ENCODE measurements around the gene LRFN4. TPM values are rescaled to one million over a fixed set of nuclear protein-coding genes. Genes with fewer than 3 reads are reported as not detected.

Gene LRFN4
- total and polyA plus RNA-seq, 2 of the 13 experiments (the other 11 are each of a cell fraction or from before 2014, with no cell fraction given) = 1.3 to 6.8 TPM

DNA sequence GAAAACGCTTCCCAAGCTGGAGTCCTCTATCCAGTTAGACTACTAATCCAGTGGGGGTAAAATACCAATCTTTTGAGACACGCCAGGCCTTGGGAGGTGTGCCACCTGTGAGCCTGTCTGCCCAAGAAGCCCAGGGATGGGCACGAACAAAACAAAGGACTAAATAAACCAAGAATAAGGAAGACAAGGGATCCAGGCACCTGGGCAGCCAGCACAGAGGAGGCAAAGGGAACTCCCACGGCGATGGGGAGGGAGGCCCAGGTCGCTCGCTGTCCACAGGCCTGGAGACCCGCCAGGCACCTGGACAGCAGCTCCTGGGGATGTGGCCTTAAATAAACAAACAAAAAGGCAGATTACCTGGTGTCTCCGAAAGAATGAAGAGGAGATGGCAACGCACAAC is 31.4 kb downstream of the LRFN4 start:
- H2AFZ ChIP-seq (ENCODE audit: low read length) = no peak overlapping the region
- intact Hi-C loops (cut with micrococcal nuclease; ENCODE audit: unreplicated experiment) (no loop called here), in situ Hi-C loops (cut with HindIII; ENCODE audit: extremely low pct_ligation_motif_present, low pct_unique_long_range_greater_than_20kb) (no loop called here)
- peaks cover 24% of the 10 kb centered on the region for H3K79me2 ChIP-seq (ENCODE audit: insufficient read depth, low read length)
- peaks cover 64% of the 10 kb centered on the region for H3K4me1 ChIP-seq (ENCODE audit: insufficient read depth, low read length)
- DNase-seq (ENCODE audit: low spot score) (no peak), ATAC-seq (no peak), FAIRE-seq (no peak)
- no peaks in the 10 kb centered on the region for H3K27me3 ChIP-seq (ENCODE audit: control insufficient read depth in 1 of 2, insufficient read depth in 2 of 2, low read length in 2 of 2)
- no TSS peak for BruUV-seq (replicated peaks)
- H3K36me3 ChIP-seq (replicated peaks in 1 of 2; ENCODE audit: control insufficient read depth in 1 of 2, insufficient read depth in 2 of 2, low read length in 2 of 2) = peaks cover 0 to 26% of the 10 kb centered on the region in 2 experiments; a peak in 2 of 5 replicates
- TF ChIP-seq, protein P1, sequence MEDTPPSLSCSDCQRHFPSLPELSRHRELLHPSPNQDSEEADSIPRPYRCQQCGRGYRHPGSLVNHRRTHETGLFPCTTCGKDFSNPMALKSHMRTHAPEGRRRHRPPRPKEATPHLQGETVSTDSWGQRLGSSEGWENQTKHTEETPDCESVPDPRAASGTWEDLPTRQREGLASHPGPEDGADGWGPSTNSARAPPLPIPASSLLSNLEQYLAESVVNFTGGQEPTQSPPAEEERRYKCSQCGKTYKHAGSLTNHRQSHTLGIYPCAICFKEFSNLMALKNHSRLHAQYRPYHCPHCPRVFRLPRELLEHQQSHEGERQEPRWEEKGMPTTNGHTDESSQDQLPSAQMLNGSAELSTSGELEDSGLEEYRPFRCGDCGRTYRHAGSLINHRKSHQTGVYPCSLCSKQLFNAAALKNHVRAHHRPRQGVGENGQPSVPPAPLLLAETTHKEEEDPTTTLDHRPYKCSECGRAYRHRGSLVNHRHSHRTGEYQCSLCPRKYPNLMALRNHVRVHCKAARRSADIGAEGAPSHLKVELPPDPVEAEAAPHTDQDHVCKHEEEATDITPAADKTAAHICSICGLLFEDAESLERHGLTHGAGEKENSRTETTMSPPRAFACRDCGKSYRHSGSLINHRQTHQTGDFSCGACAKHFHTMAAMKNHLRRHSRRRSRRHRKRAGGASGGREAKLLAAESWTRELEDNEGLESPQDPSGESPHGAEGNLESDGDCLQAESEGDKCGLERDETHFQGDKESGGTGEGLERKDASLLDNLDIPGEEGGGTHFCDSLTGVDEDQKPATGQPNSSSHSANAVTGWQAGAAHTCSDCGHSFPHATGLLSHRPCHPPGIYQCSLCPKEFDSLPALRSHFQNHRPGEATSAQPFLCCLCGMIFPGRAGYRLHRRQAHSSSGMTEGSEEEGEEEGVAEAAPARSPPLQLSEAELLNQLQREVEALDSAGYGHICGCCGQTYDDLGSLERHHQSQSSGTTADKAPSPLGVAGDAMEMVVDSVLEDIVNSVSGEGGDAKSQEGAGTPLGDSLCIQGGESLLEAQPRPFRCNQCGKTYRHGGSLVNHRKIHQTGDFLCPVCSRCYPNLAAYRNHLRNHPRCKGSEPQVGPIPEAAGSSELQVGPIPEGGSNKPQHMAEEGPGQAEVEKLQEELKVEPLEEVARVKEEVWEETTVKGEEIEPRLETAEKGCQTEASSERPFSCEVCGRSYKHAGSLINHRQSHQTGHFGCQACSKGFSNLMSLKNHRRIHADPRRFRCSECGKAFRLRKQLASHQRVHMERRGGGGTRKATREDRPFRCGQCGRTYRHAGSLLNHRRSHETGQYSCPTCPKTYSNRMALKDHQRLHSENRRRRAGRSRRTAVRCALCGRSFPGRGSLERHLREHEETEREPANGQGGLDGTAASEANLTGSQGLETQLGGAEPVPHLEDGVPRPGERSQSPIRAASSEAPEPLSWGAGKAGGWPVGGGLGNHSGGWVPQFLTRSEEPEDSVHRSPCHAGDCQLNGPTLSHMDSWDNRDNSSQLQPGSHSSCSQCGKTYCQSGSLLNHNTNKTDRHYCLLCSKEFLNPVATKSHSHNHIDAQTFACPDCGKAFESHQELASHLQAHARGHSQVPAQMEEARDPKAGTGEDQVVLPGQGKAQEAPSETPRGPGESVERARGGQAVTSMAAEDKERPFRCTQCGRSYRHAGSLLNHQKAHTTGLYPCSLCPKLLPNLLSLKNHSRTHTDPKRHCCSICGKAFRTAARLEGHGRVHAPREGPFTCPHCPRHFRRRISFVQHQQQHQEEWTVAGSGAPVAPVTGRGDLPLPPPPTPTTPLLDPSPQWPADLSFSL (CRISPR knock-in tag; IDR thresholded peaks at IDR 0.05) = no peak
- TF ChIP-seq ZNF101 (CRISPR knock-in tag; IDR thresholded peaks at IDR 0.05; ENCODE audit: borderline replicate concordance, low read depth) = no peak
- TF ChIP-seq ARID2 (CRISPR knock-in tag; IDR thresholded peaks at IDR 0.05; ENCODE audit: borderline replicate concordance) = no peak
- TF ChIP-seq MIER2 (CRISPR knock-in tag; IDR thresholded peaks at IDR 0.05) = no peak
- TF ChIP-seq FOXK1 (CRISPR knock-in tag; IDR thresholded peaks at IDR 0.05; ENCODE audit: borderline replicate concordance, low read depth) = no peak
- TF ChIP-seq, protein P2, sequence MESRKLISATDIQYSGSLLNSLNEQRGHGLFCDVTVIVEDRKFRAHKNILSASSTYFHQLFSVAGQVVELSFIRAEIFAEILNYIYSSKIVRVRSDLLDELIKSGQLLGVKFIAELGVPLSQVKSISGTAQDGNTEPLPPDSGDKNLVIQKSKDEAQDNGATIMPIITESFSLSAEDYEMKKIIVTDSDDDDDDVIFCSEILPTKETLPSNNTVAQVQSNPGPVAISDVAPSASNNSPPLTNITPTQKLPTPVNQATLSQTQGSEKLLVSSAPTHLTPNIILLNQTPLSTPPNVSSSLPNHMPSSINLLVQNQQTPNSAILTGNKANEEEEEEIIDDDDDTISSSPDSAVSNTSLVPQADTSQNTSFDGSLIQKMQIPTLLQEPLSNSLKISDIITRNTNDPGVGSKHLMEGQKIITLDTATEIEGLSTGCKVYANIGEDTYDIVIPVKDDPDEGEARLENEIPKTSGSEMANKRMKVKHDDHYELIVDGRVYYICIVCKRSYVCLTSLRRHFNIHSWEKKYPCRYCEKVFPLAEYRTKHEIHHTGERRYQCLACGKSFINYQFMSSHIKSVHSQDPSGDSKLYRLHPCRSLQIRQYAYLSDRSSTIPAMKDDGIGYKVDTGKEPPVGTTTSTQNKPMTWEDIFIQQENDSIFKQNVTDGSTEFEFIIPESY (CRISPR knock-in tag; IDR thresholded peaks at IDR 0.05) = peak; percentile 67
- TF ChIP-seq, protein P3, sequence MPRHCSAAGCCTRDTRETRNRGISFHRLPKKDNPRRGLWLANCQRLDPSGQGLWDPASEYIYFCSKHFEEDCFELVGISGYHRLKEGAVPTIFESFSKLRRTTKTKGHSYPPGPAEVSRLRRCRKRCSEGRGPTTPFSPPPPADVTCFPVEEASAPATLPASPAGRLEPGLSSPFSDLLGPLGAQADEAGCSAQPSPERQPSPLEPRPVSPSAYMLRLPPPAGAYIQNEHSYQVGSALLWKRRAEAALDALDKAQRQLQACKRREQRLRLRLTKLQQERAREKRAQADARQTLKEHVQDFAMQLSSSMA (CRISPR knock-in tag; IDR thresholded peaks at IDR 0.05) = no peak
- no peak for TF ChIP-seq SMYD3 (CRISPR knock-in tag; IDR thresholded peaks at IDR 0.05)
- CTCF ChIA-PET (ENCODE audit: low intra/inter-chr PET ratio, low total read pairs) = no interaction called here
- 93% methylated on average over 10 of the region's 10 CpGs for WGBS (ENCODE audit: low lambda C conversion rate)
- no peak overlapping the region for H3K27ac ChIP-seq (ENCODE audit: extremely low read length, insufficient read depth, low read length)
- H3K9me3 ChIP-seq (ENCODE audit: low read length) = no peaks in the 10 kb centered on the region
- POLR2A ChIA-PET = no interaction called here
- H3K4me2 ChIP-seq (ENCODE audit: low read depth, low read length) = no peak overlapping the region
- H4K20me1 ChIP-seq (ENCODE audit: insufficient read depth, low read length) = peaks cover 13% of the 10 kb centered on the region; the same call in 1 of the 2 replicates
- no peak overlapping the region for H3K4me3 ChIP-seq (replicated peaks in 1 of 3; ENCODE audit: insufficient read depth in 1 of 3, low read depth in 2 of 3, low read length in 3 of 3)
- H3K9ac ChIP-seq (ENCODE audit: insufficient read depth, low read depth, low read length) = no peak overlapping the region
